HCT116 (cell line): Measurements from ENCODE around the gene CCDC148. TPM values are rescaled to one million over a fixed set of nuclear protein-coding genes. Genes with fewer than 3 reads are reported as not detected.

ENCODE experiments used
- ATAC-seq: fragments of 200-7000 bp; cut with Tn5 transposase; 2 replicates; pipeline ENCODE4 v1.9.1; 2020; ENCODE audit warnings: mild to moderate bottlenecking, moderate library complexity
- BruUV-seq: library from RNA; stranded (reverse); fragments of 400-500 nt; replicated peaks from 2 replicates; lab custom pipeline; 2021; lab: Mats Ljungman, UMichigan
- CTCF ChIA-PET: fragments of 300-600 bp; sonication (Branson Sonifier 250); formaldehyde crosslinking; loops from one replicate; lab custom pipeline; 2021; ENCODE audit warnings: antibody characterized with exemption; lab: Charles Lee
- POLR2A ChIA-PET: fragments of 300-600, 350-600 bp; sonication (Branson Sonifier 250); formaldehyde crosslinking; loops from one replicate; lab custom pipeline; 2021; ENCODE audit warnings: antibody characterized with exemption; lab: Charles Lee
- RAD21 ChIA-PET, 2 experiments: fragments of 300-600 bp; sonication (Branson Sonifier 250); formaldehyde crosslinking; loops; one replicate each; lab custom pipeline; 2023; ENCODE audit warnings: low total read pairs in 2 of 2; ENCODE audit not compliant: uncharacterized antibody in 2 of 2, unreplicated experiment in 2 of 2, low non-redundant PET in 1 of 2; lab: Charles Lee
- DNase-seq: peaks from one replicate; pipeline ENCODE4 v3.0.0-alpha.2; 2010; ENCODE audit warnings: low read depth, low spot score
- H2AFZ ChIP-seq: fragments of 200-600 bp; shearing (Covaris generic), sonication (generic); 2 replicates; pipeline ENCODE4 v1.6.1; 2017; ENCODE audit warnings: low read depth, mixed run types, mixed read lengths, antibody characterized with exemption, low read length; ENCODE audit not compliant: poor library complexity, severe bottlenecking
- H3K27ac ChIP-seq: 2 replicates; pipeline ENCODE4 v1.5.1; 2012; ENCODE audit warnings: low read depth, low read length
- H3K27me3 ChIP-seq: fragments of 200-600 bp; sonication (generic); 2 replicates; pipeline ENCODE4 v1.6.1; 2016; ENCODE audit warnings: mixed run types, low read length, mixed read lengths; ENCODE audit not compliant: insufficient read depth
- H3K36me3 ChIP-seq, 2 experiments: fragments of 200-500 bp in 1 of 2; fragments of 200-600 bp in 1 of 2; sonication (Bioruptor generic) in 1 of 2; sonication (generic) in 1 of 2; 2 replicates each; pipeline versions ENCODE4 v1.5.1 to v1.6.1; 2014 to 2016; ENCODE audit warnings: low read length in 2 of 2, inconsistent platforms in 1 of 2, mixed read lengths in 1 of 2, mixed run types in 1 of 2; ENCODE audit not compliant: insufficient read depth in 2 of 2, control insufficient read depth in 1 of 2
- H3K4me1 ChIP-seq, 2 experiments: fragments of 200-600 bp in 1 of 2; sonication (generic) in 1 of 2; 2 replicates each; pipeline versions ENCODE4 v1.5.1 to v1.6.1; 2012 to 2017; ENCODE audit warnings: low read length in 2 of 2, inconsistent platforms in 1 of 2, mild to moderate bottlenecking in 1 of 2, mixed read lengths in 1 of 2, mixed run types in 1 of 2, moderate library complexity in 1 of 2; ENCODE audit not compliant: insufficient read depth in 2 of 2, control insufficient read depth in 1 of 2
- H3K4me2 ChIP-seq: fragments of 200-600 bp; sonication (generic); 2 replicates; pipeline ENCODE4 v1.6.1; 2017; ENCODE audit warnings: mixed run types, low read length, mixed read lengths
- H3K4me3 ChIP-seq, 2 experiments: fragments of 200-600 bp in 1 of 2; sonication (generic) in 1 of 2; replicated peaks in 1 of 2; 2 replicates each; pipeline ENCODE4 v1.5.1; 2011 to 2016; ENCODE audit warnings: low read length in 2 of 2, control low read depth in 1 of 2, low read depth in 1 of 2, mild to moderate bottlenecking in 1 of 2, mixed read lengths in 1 of 2, mixed run types in 1 of 2
- H3K79me2 ChIP-seq: fragments of 200-600 bp; sonication (generic); 2 replicates; pipeline ENCODE4 v1.6.1; 2017; ENCODE audit warnings: mild to moderate bottlenecking, mixed run types, low read length, moderate library complexity, mixed read lengths; ENCODE audit not compliant: insufficient read depth
- H3K9ac ChIP-seq: fragments of 200-600 bp; sonication (generic); 2 replicates; pipeline ENCODE4 v1.6.1; 2016; ENCODE audit warnings: low read length, mixed read lengths
- H3K9me2 ChIP-seq: fragments of 200-600 bp; sonication (generic), shearing (Covaris generic); 2 replicates; pipeline ENCODE4 v1.6.1; 2017; ENCODE audit warnings: mixed run types, mild to moderate bottlenecking, moderate library complexity; ENCODE audit not compliant: insufficient read depth
- H3K9me3 ChIP-seq, 2 experiments: fragments of 200-500 bp in 1 of 2; fragments of 200-600 bp in 1 of 2; sonication (Bioruptor generic) in 1 of 2; sonication (generic) in 1 of 2; 2 replicates each; pipeline ENCODE4 v1.6.1; 2014 to 2017; ENCODE audit warnings: low read length in 2 of 2, mixed read lengths in 2 of 2, inconsistent platforms in 1 of 2, low read depth in 1 of 2, mild to moderate bottlenecking in 1 of 2, mixed run types in 1 of 2, moderate library complexity in 1 of 2; ENCODE audit not compliant: control insufficient read depth in 1 of 2, insufficient read depth in 1 of 2
- H4K20me1 ChIP-seq: fragments of 200-600 bp; sonication (generic), shearing (Covaris generic); 2 replicates; pipeline ENCODE4 v1.6.1; 2017; ENCODE audit warnings: mixed run types, mild to moderate bottlenecking, moderate library complexity; ENCODE audit not compliant: insufficient read depth
- ATF3 ChIP-seq: IDR thresholded peaks from 2 replicates; pipeline ENCODE4 v1.6.1; 2012
- CBX3 ChIP-seq: IDR thresholded peaks from 2 replicates; pipeline ENCODE4 v1.6.1; 2012; ENCODE audit warnings: low read depth
- CEBPB ChIP-seq: IDR thresholded peaks from 2 replicates; pipeline ENCODE4 v1.6.1; 2012; ENCODE audit warnings: low read depth
- CTCF ChIP-seq, 3 experiments: fragments of 200-600 bp in 1 of 3; sonication (generic) in 1 of 3; IDR thresholded peaks in 2 of 3; conservative IDR thresholded peaks in 1 of 3; 2 replicates each; pipeline ENCODE4 v1.5.1; 2012 to 2017; ENCODE audit warnings: low read depth in 2 of 3, low read length in 2 of 3, antibody characterized with exemption in 1 of 3, borderline replicate concordance in 1 of 3, control low read depth in 1 of 3, mild to moderate bottlenecking in 1 of 3, mixed read lengths in 1 of 3, mixed run types in 1 of 3, moderate library complexity in 1 of 3; ENCODE audit not compliant: insufficient read depth in 1 of 3
- EGR1 ChIP-seq: IDR thresholded peaks from 2 replicates; pipeline ENCODE4 v1.6.1; 2012; ENCODE audit warnings: low read depth
- EZH2phosphoT487 ChIP-seq: fragments of 200-600 bp; IDR thresholded peaks from 2 replicates; pipeline ENCODE4 v1.6.1; 2018; ENCODE audit warnings: antibody characterized with exemption, borderline replicate concordance
- FOSL1 ChIP-seq: IDR thresholded peaks from 2 replicates; pipeline ENCODE4 v1.6.1; 2012; ENCODE audit warnings: low read depth
- JUND ChIP-seq: IDR thresholded peaks from 2 replicates; pipeline ENCODE4 v1.6.1; 2012
- POLR2A ChIP-seq: IDR thresholded peaks from 2 replicates; pipeline ENCODE4 v1.7.0; 2011; ENCODE audit warnings: borderline replicate concordance; ENCODE audit not compliant: insufficient read depth, insufficient read length; ENCODE audit errors: extremely low read depth
- RAD21 ChIP-seq: IDR thresholded peaks from 2 replicates; pipeline ENCODE4 v1.6.1; 2012; ENCODE audit warnings: low read depth, mild to moderate bottlenecking
- SIN3A ChIP-seq: IDR thresholded peaks from 2 replicates; pipeline ENCODE4 v1.6.1; 2012; ENCODE audit warnings: low read depth
- SP1 ChIP-seq: IDR thresholded peaks from 2 replicates; pipeline ENCODE4 v1.6.1; 2012; ENCODE audit warnings: low read depth
- SRF ChIP-seq: IDR thresholded peaks from 2 replicates; pipeline ENCODE4 v1.6.1; 2012; ENCODE audit warnings: low read depth
- TCF7L2 ChIP-seq: IDR thresholded peaks from 2 replicates; pipeline ENCODE4 v1.7.0; 2011; ENCODE audit warnings: borderline replicate concordance, inconsistent platforms; ENCODE audit not compliant: insufficient read depth, insufficient read length; ENCODE audit errors: extremely low read depth
- YY1 ChIP-seq: IDR thresholded peaks from 2 replicates; pipeline ENCODE4 v1.6.1; 2011; ENCODE audit warnings: low read length, low read depth, moderate library complexity, mild to moderate bottlenecking; ENCODE audit not compliant: insufficient replicate concordance; ENCODE audit errors: extremely low read depth
- ZBTB33 ChIP-seq: IDR thresholded peaks from 2 replicates; pipeline ENCODE4 v1.6.1; 2011; ENCODE audit warnings: mild to moderate bottlenecking, low read length, moderate library complexity; ENCODE audit not compliant: insufficient replicate concordance; ENCODE audit errors: extremely low read depth
- ZNF274 ChIP-seq: fragments of 200-500 bp; sonication (Bioruptor generic); IDR thresholded peaks from 2 replicates; pipeline ENCODE4 v1.6.1; 2014; ENCODE audit warnings: mild to moderate bottlenecking, low read depth, low read length, inconsistent platforms
- intact Hi-C: fragments of 100-400 bp; cut with micrococcal nuclease; formaldehyde crosslinking; loops from 2 replicates; pipeline ENCODE4 v1.10.0; 2022
- total RNA-seq: library from RNA; stranded (reverse); gene quantifications from one replicate; pipeline ENCODE4 v1.2.1, GENCODE V29; 2021; ENCODE audit not compliant: unreplicated experiment

CCDC148 gene
- total RNA-seq, 1 experiment from 2014 or later: 0.59 TPM

- no peak for ATAC-seq
- no TSS peak for BruUV-seq
- Histone ChIP-seq H3K4me1 (peaks cover 15 to 16% of the 10 kb centered on the region in 2 experiments), H3K4me2 (no peak overlapping the region), H3K4me3 (no peak overlapping the region), H3K9ac (no peak overlapping the region), H3K36me3 (no peaks in the 10 kb centered on the region), H3K9me2 (no peaks in the 10 kb centered on the region), H3K9me3 (no peaks in the 10 kb centered on the region), H4K20me1 (peaks cover 35% of the 10 kb centered on the region), H3K27me3 (no peaks in the 10 kb centered on the region), H3K79me2 (peaks cover 100% of the 10 kb centered on the region), H3K27ac (no peak overlapping the region), H2AFZ (no peak overlapping the region)
- ChIA-PET CTCF (interaction anchor here (1.1 kb wide), 1 partner anchor 290 kb away, joined by 3 read pairs; no protein-coding TSS in a partner anchor), POLR2A (no interaction called here), RAD21 (no interaction called here)
- intact Hi-C loops: no loop called here
- TF ChIP-seq CTCF (IDR thresholded peaks at IDR 0.05 in 2 of 3, conservative IDR thresholded peaks at IDR 0.05 in 1 of 3; ENCODE audit: borderline replicate concordance in 1 of 3, insufficient read depth in 1 of 3, low read depth in 2 of 3, low read length in 2 of 3): no peak
- TF ChIP-seq SIN3A: no peak
- no peak for TF ChIP-seq EGR1
- no peak for TF ChIP-seq ZBTB33
- no peak for TF ChIP-seq YY1
- TF ChIP-seq POLR2A: no peak
- TF ChIP-seq ATF3: no peak
- TF ChIP-seq EZH2phosphoT487: no peak
- no peak for TF ChIP-seq CBX3
- TF ChIP-seq RAD21: no peak
- no peak for TF ChIP-seq SRF
- TF ChIP-seq ZNF274: no peak
- TF ChIP-seq SP1: no peak
- no peak for TF ChIP-seq JUND
- TF ChIP-seq FOSL1: no peak
- no peak for TF ChIP-seq CEBPB
- no peak for TF ChIP-seq TCF7L2
- DNase-seq: no peak
These were observed 7.0 kb upstream of the CCDC148 start for GRCh38 chr2:158463496-158464095.
